H9 (cell line): Measurements from ENCODE around the gene HRC. TPM values are rescaled to one million over a fixed set of nuclear protein-coding genes. Genes with fewer than 3 reads are reported as not detected.

Experiments
- DNase-seq: peaks from one replicate; pipeline ENCODE4 v3.0.0-alpha.2; 2017
- H2AFZ ChIP-seq: one replicate; pipeline ENCODE4 v1.6.1; 2013; ENCODE audit warnings: mild to moderate bottlenecking, low read length, control low read depth, moderate library complexity
- H2AK5ac ChIP-seq: 2 replicates; pipeline ENCODE4 v1.6.1; 2013; ENCODE audit warnings: low read length, control low read depth, mixed read lengths; ENCODE audit not compliant: insufficient read length
- H2BK120ac ChIP-seq: one replicate; pipeline ENCODE4 v1.6.1; 2013; ENCODE audit warnings: low read depth, mild to moderate bottlenecking, low read length, control low read depth, inconsistent platforms; ENCODE audit not compliant: poor library complexity, severe bottlenecking
- H2BK12ac ChIP-seq: 2 replicates; pipeline ENCODE4 v1.6.1; 2013; ENCODE audit warnings: low read length, control low read depth, mixed read lengths, low read depth; ENCODE audit not compliant: insufficient read length
- H2BK15ac ChIP-seq: 2 replicates; pipeline ENCODE4 v1.6.1; 2013; ENCODE audit warnings: low read depth, low read length, control low read depth
- H2BK20ac ChIP-seq: one replicate; pipeline ENCODE4 v1.6.1; 2013; ENCODE audit warnings: low read depth, mild to moderate bottlenecking, low read length, control low read depth, inconsistent platforms; ENCODE audit not compliant: poor library complexity, severe bottlenecking
- H2BK5ac ChIP-seq: 2 replicates; pipeline ENCODE4 v1.6.1; 2013; ENCODE audit warnings: low read length, control low read depth, mixed read lengths; ENCODE audit not compliant: insufficient read length
- H3K14ac ChIP-seq: 2 replicates; pipeline ENCODE4 v1.6.1; 2013; ENCODE audit warnings: low read length, control low read depth; ENCODE audit not compliant: insufficient read depth
- H3K18ac ChIP-seq: 2 replicates; pipeline ENCODE4 v1.6.1; 2013; ENCODE audit warnings: low read depth, mild to moderate bottlenecking, mixed read lengths, low read length, control low read depth; ENCODE audit not compliant: insufficient read length
- H3K23ac ChIP-seq: 2 replicates; pipeline ENCODE4 v1.6.1; 2013; ENCODE audit warnings: low read length, control low read depth, mixed read lengths, low read depth; ENCODE audit not compliant: insufficient read length
- H3K23me2 ChIP-seq: 2 replicates; pipeline ENCODE4 v1.6.1; 2013; ENCODE audit warnings: low read depth, mild to moderate bottlenecking, mixed read lengths, low read length, control low read depth; ENCODE audit not compliant: insufficient read length, poor library complexity, severe bottlenecking
- H3K27ac ChIP-seq: 2 replicates; pipeline ENCODE4 v1.5.1; 2013; ENCODE audit warnings: low read length, control low read depth, mixed read lengths, low read depth; ENCODE audit not compliant: insufficient read length
- H3K27me3 ChIP-seq: 2 replicates; pipeline ENCODE4 v1.6.1; 2013; ENCODE audit warnings: low read length, control low read depth, inconsistent platforms; ENCODE audit not compliant: insufficient read depth
- H3K4ac ChIP-seq: 2 replicates; pipeline ENCODE4 v1.6.1; 2013; ENCODE audit warnings: low read depth, mild to moderate bottlenecking, control low read depth, inconsistent platforms, low read length, moderate library complexity
- H3K4me1 ChIP-seq: 2 replicates; pipeline ENCODE4 v1.6.1; 2013; ENCODE audit warnings: low read length, control low read depth, inconsistent platforms; ENCODE audit not compliant: insufficient read depth
- H3K4me2 ChIP-seq: 2 replicates; pipeline ENCODE4 v1.6.1; 2013; ENCODE audit warnings: low read length, control low read depth, mixed read lengths; ENCODE audit not compliant: insufficient read length, insufficient read depth
- H3K56ac ChIP-seq: 2 replicates; pipeline ENCODE4 v1.6.1; 2013; ENCODE audit warnings: low read depth, mild to moderate bottlenecking, mixed read lengths, low read length, control low read depth; ENCODE audit not compliant: insufficient read length
- H3K79me1 ChIP-seq: 2 replicates; pipeline ENCODE4 v1.6.1; 2013; ENCODE audit warnings: low read depth, mild to moderate bottlenecking, moderate library complexity, low read length, control low read depth, inconsistent platforms; ENCODE audit not compliant: insufficient read depth, poor library complexity, severe bottlenecking
- H3K79me2 ChIP-seq: 2 replicates; pipeline ENCODE4 v1.6.1; 2013; ENCODE audit warnings: low read length, control low read depth, inconsistent platforms; ENCODE audit not compliant: insufficient read depth
- H3K9ac ChIP-seq: 2 replicates; pipeline ENCODE4 v1.6.1; 2013; ENCODE audit warnings: low read length, control low read depth, mixed read lengths; ENCODE audit not compliant: insufficient read length; ENCODE audit errors: extremely low read depth
- H3K9me3 ChIP-seq: one replicate; pipeline ENCODE4 v1.6.1; 2013; ENCODE audit warnings: low read depth, low read length, inconsistent platforms; ENCODE audit not compliant: control insufficient read depth
- H3T11ph ChIP-seq: one replicate; pipeline ENCODE4 v1.6.1; 2013; ENCODE audit warnings: mild to moderate bottlenecking, low read length, control low read depth, inconsistent platforms
- H4K20me1 ChIP-seq: one replicate; pipeline ENCODE4 v1.6.1; 2013; ENCODE audit not compliant: control insufficient read depth, insufficient read length, insufficient read depth
- H4K5ac ChIP-seq: 2 replicates; pipeline ENCODE4 v1.6.1; 2013; ENCODE audit warnings: low read depth, mild to moderate bottlenecking, mixed read lengths, low read length, control low read depth; ENCODE audit not compliant: insufficient read length
- H4K8ac ChIP-seq: replicated peaks from 2 replicates; pipeline ENCODE4 v1.6.1; 2013; ENCODE audit warnings: low read length, control low read depth, mixed read lengths, low read depth; ENCODE audit not compliant: insufficient read length
- H4K91ac ChIP-seq: 2 replicates; pipeline ENCODE4 v1.6.1; 2013; ENCODE audit warnings: low read depth, mild to moderate bottlenecking, moderate library complexity, mixed read lengths, low read length, control low read depth; ENCODE audit not compliant: insufficient read length
- H3K27ac Mint-ChIP-seq, 3 experiments: 2 replicates in 2 of 3; 3 replicates in 1 of 3; pipeline ENCODE4 v1.8.0; 2020 to 2021; ENCODE audit warnings: mixed read lengths in 3 of 3, mild to moderate bottlenecking in 1 of 3, moderate library complexity in 1 of 3
- H3K27me3 Mint-ChIP-seq: 2 replicates; pipeline ENCODE4 v1.8.0; 2021; ENCODE audit warnings: low read depth, mild to moderate bottlenecking, moderate library complexity, mixed read lengths
- H3K36me3 Mint-ChIP-seq, 3 experiments: 2 replicates in 2 of 3; 3 replicates in 1 of 3; pipeline ENCODE4 v1.8.0; 2020 to 2021; ENCODE audit warnings: low read depth in 3 of 3, mixed read lengths in 3 of 3; ENCODE audit not compliant: insufficient read depth in 1 of 3
- H3K4me1 Mint-ChIP-seq, 2 experiments: 2 replicates each; pipeline ENCODE4 v1.8.0; 2020; ENCODE audit warnings: mixed read lengths in 2 of 2
- H3K4me3 Mint-ChIP-seq, 2 experiments: 2 replicates in 1 of 2; 3 replicates in 1 of 2; pipeline ENCODE4 v1.8.0; 2020 to 2021; ENCODE audit warnings: mild to moderate bottlenecking in 2 of 2, mixed read lengths in 2 of 2, moderate library complexity in 1 of 2
- H3K9me3 Mint-ChIP-seq, 2 experiments: 2 replicates in 1 of 2; 3 replicates in 1 of 2; pipeline ENCODE4 v1.8.0; 2020; ENCODE audit warnings: mild to moderate bottlenecking in 2 of 2, mixed read lengths in 2 of 2, moderate library complexity in 1 of 2
- CTCF ChIP-seq: fragments of 200-600 bp; sonication (generic); conservative IDR thresholded peaks from 3 replicates; pipeline ENCODE4 v1.8.0; 2021; ENCODE audit warnings: antibody characterized with exemption, mild to moderate bottlenecking
- WGBS: extraction: QIAGEN DNeasy Blood & Tissue Kit; methylation state at CpG from one replicate; pipeline ENCODE4 v1.1.7; 2013; ENCODE audit warnings: missing lambda C conversion rate, low lambda C conversion rate, mixed read lengths; ENCODE audit not compliant: insufficient read length; ENCODE audit errors: extremely low coverage; 5-methylcytosine and 5-hydroxymethylcytosine counted together
- total RNA-seq: library from RNA; stranded (reverse); gene quantifications from 2 replicates; pipeline ENCODE4 v1.2.1, GENCODE V29; 2021

Gene HRC
- total RNA-seq, 1 experiment from 2014 or later, result 1.8 TPM

- peak; percentile 56 for DNase-seq
- Histone ChIP-seq H4K5ac (no peak overlapping the region), H3K27me3 (no peaks in the 10 kb centered on the region), H4K20me1 (no peaks in the 10 kb centered on the region), H2BK15ac (no peak overlapping the region), H3K4me1 (no peaks in the 10 kb centered on the region), H3K79me2 (no peaks in the 10 kb centered on the region), H3K27ac (no peak overlapping the region), H3K14ac (no peak overlapping the region), H3K56ac (no peak overlapping the region), H2AFZ (no peak overlapping the region), H2BK20ac (no peak overlapping the region), H3K9me3 (no peaks in the 10 kb centered on the region), H2BK5ac (no peak overlapping the region), H3K9ac (no peak overlapping the region), H3K4ac (no peak overlapping the region), H2BK12ac (no peak overlapping the region), H3T11ph (no peak overlapping the region), H4K8ac (no peak overlapping the region), H3K18ac (no peak overlapping the region), H3K23me2 (no peaks in the 10 kb centered on the region), H3K79me1 (no peaks in the 10 kb centered on the region), H3K23ac (no peak overlapping the region), H4K91ac (no peak overlapping the region), H2BK120ac (no peak overlapping the region), H3K4me2 (no peak overlapping the region), H2AK5ac (no peak overlapping the region)
- H3K4me1 Mint-ChIP-seq, result peaks cover 0 to 4% of the 10 kb centered on the region in 2 experiments; a peak in 2 of 4 replicates
- peaks cover 9 to 41% (median 13%) of the 10 kb centered on the region in 3 experiments for H3K36me3 Mint-ChIP-seq
- peak; percentile 32; the same call in 2 of the 3 replicates for TF ChIP-seq CTCF
- WGBS, result no CpG with 5 or more reads among the region's 21 CpGs
- H3K27ac Mint-ChIP-seq, result peak overlapping the region in 1 of 3 experiments; percentile 46; a peak in 1 of 7 replicates
- no peak overlapping the region for H3K4me3 Mint-ChIP-seq
- H3K27me3 Mint-ChIP-seq, result peaks cover 1% of the 10 kb centered on the region; the same call in 1 of the 2 replicates
- peaks cover 3 to 4% of the 10 kb centered on the region in 2 experiments; a peak in 2 of 5 replicates for H3K9me3 Mint-ChIP-seq
Measured at GRCh38 chr19:49188626-49189200, 33.5 kb upstream of the HRC start.
